MM.1S (cell line): ENCODE data around the gene LRTM2.

Experiments
- DNase-seq: peaks from one replicate; pipeline ENCODE4 v3.0.0-alpha.2; 2015
- H2AFZ ChIP-seq: fragments of 300-600 bp; sonication (generic); 2 replicates; pipeline ENCODE4 v1.6.0; 2016; ENCODE audit warnings: antibody characterized with exemption, low read length
- H3F3A ChIP-seq: fragments of 300-600 bp; sonication (generic); 2 replicates; pipeline ENCODE4 v1.6.1; 2016; ENCODE audit warnings: mild to moderate bottlenecking, antibody characterized with exemption, low read length, moderate library complexity, mixed read lengths; ENCODE audit not compliant: insufficient read depth
- H3K27ac ChIP-seq: fragments of 300-600 bp; sonication (generic); 2 replicates; pipeline ENCODE4 v1.5.1; 2016; ENCODE audit warnings: mild to moderate bottlenecking, low read length
- H3K27me3 ChIP-seq: fragments of 300-600 bp; sonication (generic); replicated peaks from 2 replicates; pipeline ENCODE4 v1.6.0; 2016; ENCODE audit warnings: low read length; ENCODE audit not compliant: insufficient read depth
- H3K36me3 ChIP-seq: fragments of 300-600 bp; sonication (generic); replicated peaks from 2 replicates; pipeline ENCODE4 v1.6.1; 2016; ENCODE audit warnings: mild to moderate bottlenecking, low read length, mixed read lengths; ENCODE audit not compliant: insufficient read depth
- H3K4me1 ChIP-seq: fragments of 300-600 bp; sonication (generic); 2 replicates; pipeline ENCODE4 v1.6.1; 2016; ENCODE audit warnings: low read length, mixed read lengths
- H3K4me2 ChIP-seq: fragments of 300-600 bp; sonication (generic); 2 replicates; pipeline ENCODE4 v1.6.0; 2016; ENCODE audit warnings: low read depth, low read length
- H3K4me3 ChIP-seq: fragments of 300-600 bp; sonication (generic); 2 replicates; pipeline ENCODE4 v1.5.1; 2016; ENCODE audit warnings: low read length, mixed read lengths
- H3K79me2 ChIP-seq: fragments of 300-600 bp; sonication (generic); 2 replicates; pipeline ENCODE4 v1.6.1; 2016; ENCODE audit warnings: mixed run types, low read length, mixed read lengths
- H3K9ac ChIP-seq: fragments of 300-600 bp; sonication (generic); 2 replicates; pipeline ENCODE4 v1.6.1; 2016; ENCODE audit warnings: low read length, mixed read lengths
- H3K9me2 ChIP-seq: fragments of 300-600 bp; sonication (generic); replicated peaks from 2 replicates; pipeline ENCODE4 v1.6.1; 2016; ENCODE audit warnings: mild to moderate bottlenecking, low read length, mixed read lengths; ENCODE audit not compliant: insufficient read depth
- H3K9me3 ChIP-seq: fragments of 300-600 bp; sonication (generic); replicated peaks from 2 replicates; pipeline ENCODE4 v1.6.1; 2016; ENCODE audit warnings: mild to moderate bottlenecking, low read length, mixed read lengths; ENCODE audit not compliant: insufficient read depth
- H4K20me1 ChIP-seq: fragments of 300-600 bp; sonication (generic); 2 replicates; pipeline ENCODE4 v1.6.1; 2016; ENCODE audit warnings: mild to moderate bottlenecking, low read length, moderate library complexity, mixed read lengths; ENCODE audit not compliant: insufficient read depth
- EZH2 ChIP-seq: fragments of 300-600 bp; sonication (generic); optimal IDR thresholded peaks from 2 replicates; pipeline ENCODE3; 2017; ENCODE audit warnings: low read depth, mild to moderate bottlenecking, antibody characterized with exemption, low read length, mixed read lengths
- EZH2phosphoT487 ChIP-seq: fragments of 300-600 bp; sonication (generic); IDR thresholded peaks from 2 replicates; pipeline ENCODE4 v1.6.1; 2018; ENCODE audit warnings: antibody characterized with exemption, low read length
- TF ChIP-seq, protein P1 (sequence below): fragments of 300-600 bp; sonication (generic); IDR thresholded peaks from 2 replicates; pipeline ENCODE4 v1.5.1; 2016; ENCODE audit warnings: antibody characterized with exemption, low read length, mixed read lengths

The LRTM2 gene

GRCh38 chr12:1845427-1845826 is 25.1 kb downstream of the LRTM2 start:
- Histone ChIP-seq H3K79me2 (no peaks in the 10 kb centered on the region), H4K20me1 (no peaks in the 10 kb centered on the region), H3F3A (no peaks in the 10 kb centered on the region), H3K9ac (no peak overlapping the region), H3K4me2 (no peak overlapping the region), H3K4me1 (no peaks in the 10 kb centered on the region), H3K4me3 (no peak overlapping the region), H3K27me3 (peaks cover 63% of the 10 kb centered on the region), H3K36me3 (no peaks in the 10 kb centered on the region), H2AFZ (no peak overlapping the region), H3K9me3 (no peaks in the 10 kb centered on the region), H3K9me2 (no peaks in the 10 kb centered on the region), H3K27ac (no peak overlapping the region)
- TF ChIP-seq EZH2 (no peak), EZH2phosphoT487 (no peak)
- TF ChIP-seq, protein P1, sequence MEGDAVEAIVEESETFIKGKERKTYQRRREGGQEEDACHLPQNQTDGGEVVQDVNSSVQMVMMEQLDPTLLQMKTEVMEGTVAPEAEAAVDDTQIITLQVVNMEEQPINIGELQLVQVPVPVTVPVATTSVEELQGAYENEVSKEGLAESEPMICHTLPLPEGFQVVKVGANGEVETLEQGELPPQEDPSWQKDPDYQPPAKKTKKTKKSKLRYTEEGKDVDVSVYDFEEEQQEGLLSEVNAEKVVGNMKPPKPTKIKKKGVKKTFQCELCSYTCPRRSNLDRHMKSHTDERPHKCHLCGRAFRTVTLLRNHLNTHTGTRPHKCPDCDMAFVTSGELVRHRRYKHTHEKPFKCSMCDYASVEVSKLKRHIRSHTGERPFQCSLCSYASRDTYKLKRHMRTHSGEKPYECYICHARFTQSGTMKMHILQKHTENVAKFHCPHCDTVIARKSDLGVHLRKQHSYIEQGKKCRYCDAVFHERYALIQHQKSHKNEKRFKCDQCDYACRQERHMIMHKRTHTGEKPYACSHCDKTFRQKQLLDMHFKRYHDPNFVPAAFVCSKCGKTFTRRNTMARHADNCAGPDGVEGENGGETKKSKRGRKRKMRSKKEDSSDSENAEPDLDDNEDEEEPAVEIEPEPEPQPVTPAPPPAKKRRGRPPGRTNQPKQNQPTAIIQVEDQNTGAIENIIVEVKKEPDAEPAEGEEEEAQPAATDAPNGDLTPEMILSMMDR: no peak
- DNase-seq: no peak

DNA sequence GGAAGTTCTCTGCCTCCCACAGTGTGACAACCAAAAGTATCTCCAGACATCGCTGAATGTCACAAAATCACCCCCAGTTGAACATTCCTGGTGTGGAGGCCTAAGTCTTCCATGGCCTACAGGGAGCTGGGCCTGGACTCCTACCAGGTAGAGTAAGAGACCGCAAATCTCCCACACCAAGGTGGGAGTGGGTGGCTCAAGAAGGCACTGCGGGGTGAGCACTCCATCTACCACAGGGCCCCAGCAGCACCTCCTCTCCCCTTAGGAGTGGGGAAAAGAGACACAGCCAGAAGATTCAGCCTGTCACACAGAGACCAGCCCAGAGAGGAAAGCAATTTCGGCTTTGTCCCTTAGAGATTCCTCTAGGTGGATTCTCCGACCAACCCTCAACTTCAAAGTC is 25.5 kb downstream of the LRTM2 start:
- peaks cover 59% of the 10 kb centered on the region for H3K27me3 ChIP-seq
- H3K79me2 ChIP-seq: no peaks in the 10 kb centered on the region
- no peak overlapping the region for H3K4me3 ChIP-seq
- H3K27ac ChIP-seq: no peak overlapping the region
- H3K4me2 ChIP-seq: no peak overlapping the region
- H3K4me1 ChIP-seq: no peaks in the 10 kb centered on the region
- no peak overlapping the region for H2AFZ ChIP-seq
- H3K9me3 ChIP-seq: no peaks in the 10 kb centered on the region
- TF ChIP-seq, protein P1: no peak
- TF ChIP-seq EZH2: no peak
- TF ChIP-seq EZH2phosphoT487: no peak
- H3K9me2 ChIP-seq: no peaks in the 10 kb centered on the region
- no peak for DNase-seq
- no peak overlapping the region for H3K9ac ChIP-seq
- H3K36me3 ChIP-seq: no peaks in the 10 kb centered on the region
- no peaks in the 10 kb centered on the region for H4K20me1 ChIP-seq
- H3F3A ChIP-seq: no peaks in the 10 kb centered on the region

DNA sequence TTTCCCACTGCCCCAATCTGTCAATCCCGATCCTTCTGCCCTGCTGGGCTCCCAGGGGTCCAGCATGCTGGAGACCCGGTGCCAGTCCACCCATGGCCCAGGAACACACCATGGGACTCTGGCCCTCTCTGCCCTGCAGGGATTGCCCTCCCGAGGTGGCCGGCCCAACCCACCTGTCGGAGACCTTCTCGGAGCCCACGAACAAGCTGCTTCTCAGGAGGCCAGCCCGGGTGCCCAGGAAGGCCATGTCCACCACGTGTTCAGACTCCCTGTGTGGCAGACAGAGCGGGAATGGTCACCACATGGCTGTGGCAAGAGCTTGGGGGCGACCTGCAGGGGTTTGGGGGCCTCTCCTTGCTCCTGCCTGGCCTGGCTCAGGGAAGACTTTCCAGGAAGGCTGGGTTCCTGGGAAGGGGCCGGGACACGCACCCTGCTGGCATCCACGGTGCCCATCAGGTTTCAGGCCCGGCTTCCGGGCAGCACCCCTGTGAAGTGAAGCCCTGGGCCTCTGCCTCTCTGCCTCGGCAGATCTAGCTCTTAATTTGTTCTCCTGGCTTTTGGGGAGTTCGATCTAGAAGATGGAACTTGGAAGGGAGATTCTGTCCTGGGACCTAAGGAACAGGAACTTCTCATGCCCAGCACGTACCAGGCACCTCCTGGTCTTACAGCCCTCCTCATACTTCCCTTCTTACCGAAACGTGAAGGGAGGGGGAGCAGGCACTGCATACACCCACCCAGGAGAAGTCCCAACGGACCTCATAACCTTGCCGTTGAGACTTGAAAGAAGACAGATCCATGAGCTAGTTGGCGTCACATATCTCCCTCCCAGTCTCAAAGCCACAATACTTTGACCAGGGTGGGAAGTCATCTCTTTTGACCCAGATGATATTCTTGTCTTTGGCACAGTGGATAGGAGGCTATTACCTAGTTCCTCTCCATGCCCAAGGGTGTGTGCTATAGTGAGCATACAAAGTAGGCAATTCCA is 26.3 kb downstream of the LRTM2 start:
- no peak overlapping the region for H3K4me2 ChIP-seq
- H3K9me3 ChIP-seq: no peaks in the 10 kb centered on the region
- no peaks in the 10 kb centered on the region for H3F3A ChIP-seq
- no peak for DNase-seq
- no peaks in the 10 kb centered on the region for H3K79me2 ChIP-seq
- H3K4me1 ChIP-seq: no peaks in the 10 kb centered on the region
- no peak overlapping the region for H2AFZ ChIP-seq
- H3K36me3 ChIP-seq: no peaks in the 10 kb centered on the region
- no peak overlapping the region for H3K9ac ChIP-seq
- H3K27ac ChIP-seq: no peak overlapping the region
- TF ChIP-seq, protein P1: no peak
- TF ChIP-seq EZH2phosphoT487 (no peak), EZH2 (no peak)
- H3K9me2 ChIP-seq: no peaks in the 10 kb centered on the region
- H4K20me1 ChIP-seq: no peaks in the 10 kb centered on the region
- no peak overlapping the region for H3K4me3 ChIP-seq
- peaks cover 50% of the 10 kb centered on the region for H3K27me3 ChIP-seq
